Measurements from ENCODE around the gene KCNMB2. TPM values are rescaled to one million over a fixed set of nuclear protein-coding genes. Genes with fewer than 3 reads are reported as not detected.

The KCNMB2 gene
- total and polyA plus RNA-seq, 2 experiments from 2014 or later, result not detected

GRCh38 chr3:178749471-178749870 lies 213.2 kb downstream of the KCNMB2 start:
- Histone ChIP-seq H3K9ac (no peak overlapping the region), H3K4me1 (ENCODE audit: insufficient read depth) (no peaks in the 10 kb centered on the region), H3K27me3 (replicated peaks; ENCODE audit: insufficient read depth) (no peaks in the 10 kb centered on the region), H4K20me1 (ENCODE audit: insufficient read depth) (no peaks in the 10 kb centered on the region), H3K9me3 (ENCODE audit: low read depth) (peaks cover 3% of the 10 kb centered on the region), H3K4me2 (ENCODE audit: unreplicated experiment) (no peak overlapping the region), H3K9me2 (ENCODE audit: insufficient read depth) (no peaks in the 10 kb centered on the region), H2AFZ (no peak overlapping the region), H3K79me2 (ENCODE audit: insufficient read depth) (no peaks in the 10 kb centered on the region), H3K4me3 (no peak overlapping the region), H3F3A (ENCODE audit: insufficient read depth) (no peaks in the 10 kb centered on the region), H3K27ac (no peak overlapping the region), H3K36me3 (ENCODE audit: low read depth) (no peaks in the 10 kb centered on the region)
- no peak for DNase-seq
- in situ Hi-C loops (cut with MboI), result no loop called here
- 0% methylated on average over 2 of the region's 2 CpGs for WGBS, 2 experiments (ENCODE audit: low coverage in 1 of 2, low lambda C conversion rate in 2 of 2, missing lambda C conversion rate in 2 of 2)
- TF ChIP-seq EZH2 (IDR thresholded peaks at IDR 0.05; ENCODE audit: insufficient read depth, poor library complexity, severe bottlenecking) (no peak), EZH2phosphoT487 (IDR thresholded peaks at IDR 0.05; ENCODE audit: insufficient read depth, low read depth) (no peak)

GRCh38 chr3:178750639-178751300 lies 214.5 kb downstream of the KCNMB2 start:
- H4K20me1 ChIP-seq (ENCODE audit: insufficient read depth), result no peaks in the 10 kb centered on the region
- peaks cover 3% of the 10 kb centered on the region for H3K9me3 ChIP-seq (ENCODE audit: low read depth)

GRCh38 chr3:178752843-178753242 lies 216.6 kb downstream of the KCNMB2 start:
- 23 to 35% methylated on average over 2 of the region's 2 CpGs for WGBS, 2 experiments (ENCODE audit: low coverage in 1 of 2, low lambda C conversion rate in 2 of 2, missing lambda C conversion rate in 2 of 2)
- no peak for TF ChIP-seq EZH2 (IDR thresholded peaks at IDR 0.05; ENCODE audit: insufficient read depth, poor library complexity, severe bottlenecking)
- no peak for TF ChIP-seq EZH2phosphoT487 (IDR thresholded peaks at IDR 0.05; ENCODE audit: insufficient read depth, low read depth)
- Histone ChIP-seq H3K4me1 (ENCODE audit: insufficient read depth) (no peaks in the 10 kb centered on the region), H3K4me2 (ENCODE audit: unreplicated experiment) (no peak overlapping the region), H3K4me3 (no peak overlapping the region), H3F3A (ENCODE audit: insufficient read depth) (no peaks in the 10 kb centered on the region), H3K27me3 (replicated peaks; ENCODE audit: insufficient read depth) (no peaks in the 10 kb centered on the region), H3K36me3 (ENCODE audit: low read depth) (no peaks in the 10 kb centered on the region), H3K27ac (no peak overlapping the region), H2AFZ (no peak overlapping the region), H3K79me2 (ENCODE audit: insufficient read depth) (no peaks in the 10 kb centered on the region), H3K9me3 (ENCODE audit: low read depth) (peaks cover 3% of the 10 kb centered on the region), H3K9ac (no peak overlapping the region), H3K9me2 (ENCODE audit: insufficient read depth) (no peaks in the 10 kb centered on the region), H4K20me1 (ENCODE audit: insufficient read depth) (no peaks in the 10 kb centered on the region)
- in situ Hi-C loops (cut with MboI), result no loop called here
- DNase-seq, result no peak

More at GRCh38 chr3:178750639-178751300, 214.5 kb downstream of the KCNMB2 start:
- TF ChIP-seq EZH2 (IDR thresholded peaks at IDR 0.05; ENCODE audit: insufficient read depth, poor library complexity, severe bottlenecking) (no peak), EZH2phosphoT487 (IDR thresholded peaks at IDR 0.05; ENCODE audit: insufficient read depth, low read depth) (no peak)
- in situ Hi-C loops (cut with MboI), result no loop called here
- H3K27ac ChIP-seq, result no peak overlapping the region
- no peak overlapping the region for H3K9ac ChIP-seq
- DNase-seq, result no peak
- H3K4me3 ChIP-seq, result no peak overlapping the region
- no peaks in the 10 kb centered on the region for H3F3A ChIP-seq (ENCODE audit: insufficient read depth)
- 34 to 45% methylated on average over 3 of the region's 3 CpGs for WGBS, 2 experiments (ENCODE audit: low coverage in 1 of 2, low lambda C conversion rate in 2 of 2, missing lambda C conversion rate in 2 of 2)
- no peaks in the 10 kb centered on the region for H3K36me3 ChIP-seq (ENCODE audit: low read depth)
- H2AFZ ChIP-seq, result no peak overlapping the region
- no peaks in the 10 kb centered on the region for H3K27me3 ChIP-seq (replicated peaks; ENCODE audit: insufficient read depth)
- no peaks in the 10 kb centered on the region for H3K9me2 ChIP-seq (ENCODE audit: insufficient read depth)
- no peak overlapping the region for H3K4me2 ChIP-seq (ENCODE audit: unreplicated experiment)
- H3K79me2 ChIP-seq (ENCODE audit: insufficient read depth), result no peaks in the 10 kb centered on the region
- H3K4me1 ChIP-seq (ENCODE audit: insufficient read depth), result no peaks in the 10 kb centered on the region

- Histone ChIP-seq H3K27me3 (replicated peaks; ENCODE audit: insufficient read depth) (no peaks in the 10 kb centered on the region), H3K4me2 (ENCODE audit: unreplicated experiment) (no peak overlapping the region), H3K9me3 (ENCODE audit: low read depth) (no peaks in the 10 kb centered on the region), H3F3A (ENCODE audit: insufficient read depth) (no peaks in the 10 kb centered on the region), H3K79me2 (ENCODE audit: insufficient read depth) (no peaks in the 10 kb centered on the region), H3K9me2 (ENCODE audit: insufficient read depth) (no peaks in the 10 kb centered on the region), H3K4me1 (ENCODE audit: insufficient read depth) (no peaks in the 10 kb centered on the region), H3K36me3 (ENCODE audit: low read depth) (no peaks in the 10 kb centered on the region), H4K20me1 (ENCODE audit: insufficient read depth) (no peaks in the 10 kb centered on the region), H3K9ac (no peak overlapping the region), H2AFZ (no peak overlapping the region), H3K27ac (no peak overlapping the region), H3K4me3 (no peak overlapping the region)
- in situ Hi-C loops (cut with MboI), result no loop called here
- no peak for TF ChIP-seq EZH2 (IDR thresholded peaks at IDR 0.05; ENCODE audit: insufficient read depth, poor library complexity, severe bottlenecking)
- no peak for TF ChIP-seq EZH2phosphoT487 (IDR thresholded peaks at IDR 0.05; ENCODE audit: insufficient read depth, low read depth)
- no peak for DNase-seq
- 7 to 9% methylated on average over 7 of the region's 7 CpGs for WGBS, 2 experiments (ENCODE audit: low coverage in 1 of 2, low lambda C conversion rate in 2 of 2, missing lambda C conversion rate in 2 of 2)
Measured at GRCh38 chr3:178754852-178755510, 218.7 kb downstream of the KCNMB2 start.

Data from GM23248 (cell line).